Stimulated activated CD4-positive, alpha-beta T cell treated with anti-CD3 and anti-CD28 coated beads, Interleukin-4, amount 100 ng/mL, for 24 hours (primary cell): Measurements from ENCODE around the gene GPN2.

Experiments
- DNase-seq: peaks from one replicate; pipeline ENCODE4 v3.0.0-alpha.2; 2020

GPN2 gene

DNA sequence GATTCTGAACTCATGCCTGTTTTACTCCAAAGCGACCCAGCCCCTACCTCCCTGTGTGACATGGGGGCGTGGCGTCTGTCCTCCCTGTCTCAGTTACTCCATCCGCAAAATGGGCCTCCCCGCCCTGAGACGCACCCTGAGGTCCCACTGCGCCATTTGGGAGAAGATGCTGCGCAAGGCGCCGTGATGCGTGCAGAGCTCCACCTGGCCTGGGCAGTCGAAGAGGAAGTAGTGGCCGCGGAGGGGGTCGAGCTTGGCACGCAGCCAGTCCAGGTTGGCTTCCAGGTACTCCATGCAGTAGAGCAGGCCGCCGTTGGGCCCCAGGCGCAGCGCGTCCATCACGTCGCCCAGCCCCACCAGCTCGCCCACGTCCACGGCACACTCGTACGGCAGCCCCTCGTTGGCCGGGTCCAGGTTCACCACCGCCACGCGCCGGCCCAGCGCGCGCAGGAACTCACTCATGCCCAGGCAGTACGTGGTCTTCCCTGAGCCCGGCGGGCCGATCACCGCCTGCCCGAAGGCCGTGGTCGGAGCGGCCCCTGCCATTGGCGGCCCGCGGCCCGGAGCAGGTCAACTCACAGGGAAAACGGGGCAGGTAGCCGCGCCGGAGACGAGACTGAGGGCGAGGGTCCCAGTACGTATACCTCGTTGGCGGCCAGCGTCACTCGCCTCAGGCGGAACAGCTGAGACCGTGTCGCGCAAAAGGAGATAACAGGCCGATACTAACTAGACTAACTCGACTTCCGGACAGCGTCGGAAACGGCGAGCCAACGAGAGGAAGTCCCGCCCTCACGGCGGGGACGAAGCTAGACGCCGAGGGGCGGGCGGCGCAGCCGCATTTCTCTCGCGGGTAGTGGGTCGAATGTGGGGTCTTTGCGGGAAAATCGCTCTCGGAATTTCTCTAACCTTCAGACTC is at the start of gene GPN2:
Gene GPN2, minus strand, starts transcription at position 733 of the 916 bp plus-strand sequence. Its CDS starts 187 bp downstream, at position 546.
- DNase-seq: peak; percentile 81

DNA sequence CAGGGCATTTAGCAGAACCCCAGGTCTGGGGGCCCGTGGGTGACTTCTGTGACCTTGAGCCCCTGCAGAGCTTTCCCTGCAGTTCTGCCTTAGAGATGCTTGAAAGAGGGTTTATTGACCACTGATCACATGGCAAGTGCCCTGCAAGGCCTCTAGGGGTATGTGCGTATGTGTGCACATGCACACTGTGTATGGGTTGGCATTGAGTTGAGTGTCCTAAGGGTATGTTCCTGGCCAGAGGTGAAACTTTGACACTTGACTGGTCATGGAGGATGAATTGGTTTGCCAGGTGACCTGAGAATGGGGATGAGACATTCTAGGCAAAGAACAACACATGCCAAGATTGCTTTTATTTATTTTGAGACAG is 48.6 kb upstream of the GPN2 start:
- DNase-seq: no peak

DNA sequence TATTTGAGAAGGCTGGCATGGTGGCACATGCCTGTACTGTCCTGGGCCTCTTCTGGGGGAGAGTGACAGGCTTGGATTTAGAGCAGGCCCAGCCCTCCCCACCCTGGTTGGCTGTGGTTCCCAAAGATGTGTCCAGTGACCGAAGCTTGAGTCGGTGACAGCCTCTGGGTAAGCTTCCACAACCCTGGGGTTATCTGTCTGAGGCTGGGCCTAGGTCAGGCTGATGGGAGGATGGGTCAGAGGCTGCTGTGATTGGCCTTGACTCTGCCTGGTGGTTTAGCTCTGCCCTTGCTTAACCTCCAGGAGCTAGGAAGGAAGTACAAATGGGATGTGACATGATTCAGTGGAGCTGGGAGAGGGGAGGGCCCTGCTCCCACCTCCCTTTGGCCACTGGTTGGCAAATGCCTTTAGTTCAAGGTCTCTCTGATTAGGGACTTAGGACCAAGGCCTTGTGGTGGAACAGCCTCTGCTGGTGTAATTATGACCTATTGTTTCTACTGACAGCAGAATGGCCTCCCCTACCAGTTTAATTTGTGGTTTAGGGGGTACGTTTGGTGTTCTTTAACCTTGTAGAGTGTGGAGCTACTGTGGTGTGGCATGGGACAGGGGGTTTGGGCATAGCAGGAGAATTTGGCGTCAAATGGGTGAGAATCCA is 48.0 kb upstream of the GPN2 start:
- no peak for DNase-seq

DNA sequence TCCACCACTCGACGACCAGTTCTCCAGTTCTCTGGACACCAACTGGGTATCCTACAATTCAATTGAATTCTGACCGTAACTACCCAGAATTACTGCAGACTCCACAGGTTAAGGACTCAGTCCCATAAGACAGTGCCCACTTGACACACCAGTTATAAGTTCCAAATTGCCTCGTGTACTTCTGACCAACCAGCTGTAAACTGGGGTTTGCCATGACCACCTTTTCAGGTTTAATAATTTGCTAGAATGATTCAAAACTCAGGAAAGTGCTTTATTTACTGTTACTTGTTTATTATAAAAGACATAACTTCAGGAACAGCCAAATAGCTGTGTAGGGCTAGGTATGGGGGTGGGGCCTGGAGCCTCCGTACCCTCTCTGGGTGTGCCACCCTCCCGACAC is 46.7 kb upstream of the GPN2 start:
- no peak for DNase-seq

DNA sequence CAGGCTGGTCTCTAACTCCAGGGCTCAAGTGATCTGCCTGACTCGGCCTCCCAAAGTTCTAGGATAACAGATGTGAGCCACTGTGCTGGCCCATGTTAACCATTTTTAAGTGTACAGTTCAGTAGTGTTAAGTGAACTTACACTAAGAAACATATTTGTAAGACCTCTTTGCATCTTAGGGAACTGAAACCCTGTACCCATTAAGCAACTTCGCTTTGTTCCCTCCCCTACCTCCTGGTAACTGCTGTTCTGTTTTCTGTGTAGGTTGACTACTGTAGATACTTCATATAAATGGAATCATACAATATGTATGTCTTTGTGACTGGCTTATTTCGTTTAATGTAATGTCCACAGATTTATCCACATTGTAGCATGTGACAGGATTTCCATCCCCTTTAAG is 42.4 kb upstream of the GPN2 start:
- DNase-seq: no peak

DNA sequence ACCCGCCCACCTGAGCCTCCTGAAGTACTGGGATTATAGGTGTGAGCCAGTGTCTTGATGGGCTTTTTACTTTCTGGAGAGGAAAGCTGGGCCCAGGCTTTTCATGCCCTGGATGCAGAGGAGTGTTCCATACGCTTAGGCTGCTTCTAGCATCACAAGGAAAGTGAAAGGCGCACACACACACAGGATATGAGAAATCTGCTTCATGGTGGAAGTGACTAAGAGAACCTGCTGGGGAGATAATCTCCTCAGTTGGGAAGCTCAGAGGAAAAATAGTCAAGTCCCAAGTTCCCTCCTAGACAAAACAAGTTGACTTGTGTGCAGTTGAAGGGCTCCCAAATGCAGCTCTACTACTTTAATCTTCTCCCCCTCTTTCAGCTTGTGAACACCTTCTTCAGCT is 33.6 kb upstream of the GPN2 start:
- no peak for DNase-seq

DNA sequence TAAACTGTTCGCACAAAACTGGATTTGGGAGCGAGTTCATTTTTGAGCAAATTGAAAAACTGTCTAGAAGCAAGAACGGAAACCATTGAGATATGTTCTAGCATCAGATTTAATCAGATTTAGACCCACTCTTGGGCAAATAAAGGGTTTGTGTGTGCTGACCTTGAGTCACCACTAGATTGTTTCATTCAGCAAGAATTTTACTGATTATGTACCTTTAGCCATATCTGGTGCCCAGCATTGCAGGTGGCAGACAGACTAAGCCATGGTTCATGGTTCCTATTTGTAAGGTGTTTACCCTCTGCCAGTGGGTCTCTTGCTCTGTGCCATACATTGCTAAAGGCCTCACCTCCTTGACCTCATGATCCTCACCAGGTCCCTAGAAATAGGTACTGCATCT is 32.8 kb upstream of the GPN2 start:
- no peak for DNase-seq

DNA sequence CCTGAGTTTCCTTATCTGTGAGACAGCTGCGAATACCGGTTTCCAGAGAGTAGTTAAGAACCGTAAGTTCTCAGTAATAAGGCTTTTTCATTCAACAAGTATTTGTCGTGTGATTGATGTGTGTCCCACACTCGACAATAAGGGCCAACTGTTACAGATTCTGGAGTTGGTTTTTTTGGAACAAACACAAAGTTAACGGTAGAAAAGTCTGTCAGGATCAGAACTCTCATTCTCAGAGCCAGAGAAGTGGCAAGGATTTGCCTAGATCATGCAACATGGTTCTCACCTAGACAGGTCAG is 32.3 kb upstream of the GPN2 start:
- DNase-seq: no peak

DNA sequence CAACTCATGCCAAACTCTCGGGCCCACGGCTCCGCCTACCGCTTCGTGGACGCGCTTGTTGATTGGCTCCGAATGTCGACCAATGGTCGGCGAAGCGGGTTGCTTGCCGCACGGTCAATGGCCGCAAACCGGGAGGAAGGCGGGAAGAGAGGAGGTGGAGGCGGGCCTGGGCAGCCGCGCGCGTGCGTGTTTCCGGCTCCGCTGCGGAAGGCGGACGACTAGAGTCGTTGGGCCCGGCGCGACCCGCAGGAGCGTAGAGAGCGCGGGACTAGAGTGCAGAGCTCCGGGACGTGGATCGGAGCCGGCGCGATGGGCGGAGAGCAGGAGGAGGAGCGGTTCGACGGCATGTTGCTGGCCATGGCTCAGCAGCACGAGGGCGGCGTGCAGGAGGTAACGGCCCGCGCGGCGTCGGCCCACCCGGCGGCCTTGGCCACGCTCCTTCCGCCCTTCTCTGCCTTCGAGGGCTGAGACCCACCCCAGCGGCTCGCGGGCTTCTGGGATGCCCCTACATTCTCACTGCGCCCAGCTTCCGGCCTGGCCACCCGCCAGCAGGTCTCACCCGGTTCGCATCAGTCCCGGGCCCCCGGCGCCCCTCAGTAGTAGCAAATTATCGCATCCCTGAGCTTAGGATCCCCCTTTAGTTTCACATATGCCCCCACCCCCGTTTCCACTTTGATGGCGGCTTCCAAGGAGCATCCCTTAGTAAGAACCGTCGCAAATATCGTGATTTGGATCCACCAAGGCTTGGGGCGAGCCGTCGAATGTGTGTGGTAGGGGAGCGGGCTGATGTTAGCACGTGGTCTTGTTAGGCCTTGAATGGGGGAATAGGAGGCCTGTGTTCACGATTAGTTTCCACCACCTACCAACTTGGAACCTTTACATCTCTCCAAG is 31.7 kb upstream of the GPN2 start, which contains the start of gene NUDC:
Gene NUDC, plus strand, starts transcription at position 204 of the 891 bp plus-strand sequence. Its CDS starts 106 bp downstream, at position 310.
- peak; percentile 96 for DNase-seq

DNA sequence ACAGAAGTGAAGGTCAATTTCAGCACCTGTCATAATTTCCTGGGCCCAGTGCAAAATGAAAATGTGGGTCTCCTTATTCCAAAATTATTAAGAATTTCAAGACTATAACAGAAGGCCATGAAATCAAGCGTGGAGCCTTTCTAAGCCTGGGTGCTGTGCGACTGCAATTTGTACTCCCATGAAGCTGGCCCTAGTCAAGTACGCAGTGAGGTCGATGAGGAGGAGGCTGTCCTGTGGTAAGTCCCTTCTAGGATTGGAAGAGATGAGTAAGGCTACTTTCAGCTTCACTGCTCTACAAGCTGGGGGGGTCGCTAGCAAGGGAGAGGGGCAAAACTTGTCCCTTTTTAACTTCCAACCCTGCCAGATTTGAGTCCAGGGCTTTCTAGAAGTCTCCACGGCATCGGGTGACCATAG is 31.1 kb upstream of the GPN2 start:
- no peak for DNase-seq

DNA sequence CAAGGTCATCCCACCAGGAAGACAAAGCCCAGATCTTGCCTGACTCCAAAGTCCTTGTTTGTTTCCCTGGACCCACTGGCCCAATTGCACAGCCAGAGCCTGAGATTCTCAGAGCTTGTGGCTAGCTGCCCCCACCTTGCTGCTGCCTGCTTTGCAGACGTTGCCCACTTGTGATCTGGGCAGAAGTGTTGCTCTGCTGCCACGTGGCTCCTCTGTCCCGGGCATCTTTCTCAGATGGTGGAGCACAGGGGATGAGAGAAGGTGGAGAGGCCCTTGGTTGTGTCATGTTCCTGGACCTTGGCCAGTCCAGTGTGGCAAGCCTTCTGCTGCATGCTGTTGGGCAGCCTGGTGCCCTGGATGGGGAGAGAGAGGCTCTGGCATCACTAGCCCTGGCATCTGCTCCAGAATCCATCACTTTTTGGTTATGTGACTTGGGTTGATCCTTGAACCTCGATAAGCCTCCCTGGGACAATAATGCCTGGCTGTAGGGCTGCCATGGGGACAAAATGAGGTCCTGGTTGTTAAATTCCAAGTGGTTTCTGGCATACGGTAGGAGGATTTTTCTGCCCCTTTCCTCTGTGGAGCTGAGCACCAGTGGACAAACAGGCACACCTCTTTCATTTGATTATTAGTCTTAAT is 25.2 kb upstream of the GPN2 start:
- no peak for DNase-seq

DNA sequence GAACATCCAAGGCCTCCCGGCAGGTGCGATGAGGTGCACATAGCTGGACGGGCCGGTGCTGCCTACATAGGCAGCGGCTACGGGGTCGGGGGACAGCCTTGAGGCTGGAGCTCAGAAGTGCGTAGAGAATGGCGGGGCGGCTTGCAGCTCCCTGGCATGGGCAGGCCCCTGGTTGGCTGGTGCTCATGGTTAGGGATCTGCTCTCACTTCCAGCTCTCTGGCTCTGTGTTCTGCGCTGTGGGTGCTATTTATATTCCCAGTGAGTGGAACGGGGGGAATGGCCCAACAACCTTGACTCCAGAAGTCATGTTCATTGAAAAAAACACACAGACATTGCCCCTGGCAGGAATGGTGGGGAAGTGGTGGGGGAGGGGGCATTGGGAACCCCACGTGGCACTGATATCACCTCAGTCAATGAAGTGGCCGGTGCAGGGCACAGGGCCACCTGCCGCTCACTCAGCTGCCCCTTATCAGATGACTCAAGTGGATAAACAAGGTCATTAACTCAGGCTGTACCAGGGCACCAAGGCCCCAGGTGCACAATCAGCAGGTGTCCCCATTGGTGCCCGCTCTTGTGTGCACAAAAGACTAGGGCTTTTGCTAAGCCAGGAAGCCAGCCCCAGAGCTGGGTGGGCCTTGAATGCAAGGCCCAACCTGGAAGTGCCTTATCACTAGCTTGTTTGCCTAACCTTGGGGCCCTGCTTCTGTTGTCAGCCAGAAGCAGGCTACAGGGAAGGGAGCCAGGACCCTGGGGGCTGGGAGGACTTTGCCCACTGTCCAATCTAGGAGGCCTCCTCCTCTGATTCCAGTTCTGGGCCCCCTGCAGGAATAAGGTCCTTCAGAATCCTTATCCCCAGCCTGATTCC is 23.9 kb upstream of the GPN2 start, which contains the start of gene NR0B2:
Gene NR0B2, minus strand, starts transcription at position 222 of the 866 bp plus-strand sequence. Its CDS starts 35 bp downstream, at position 187.
- no peak for DNase-seq

DNA sequence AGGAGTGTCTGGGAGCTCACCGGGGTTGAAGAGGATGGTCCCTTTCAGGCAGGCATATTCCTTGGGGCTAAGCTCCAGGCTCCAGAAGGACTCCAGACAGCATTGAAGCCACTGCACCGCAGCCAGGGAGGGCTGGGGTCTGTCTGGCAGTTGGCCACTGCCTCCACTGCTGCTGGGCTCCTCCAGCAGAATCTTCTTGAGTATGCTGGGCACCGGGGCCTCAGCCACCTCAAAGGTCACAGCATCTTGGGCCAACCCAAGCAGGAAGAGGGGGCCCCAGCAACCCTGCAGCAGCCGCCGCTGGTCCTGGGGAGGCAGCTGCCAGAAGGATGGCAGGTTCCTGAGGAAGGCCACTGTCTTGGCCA is 23.3 kb upstream of the GPN2 start:
- DNase-seq: no peak

DNA sequence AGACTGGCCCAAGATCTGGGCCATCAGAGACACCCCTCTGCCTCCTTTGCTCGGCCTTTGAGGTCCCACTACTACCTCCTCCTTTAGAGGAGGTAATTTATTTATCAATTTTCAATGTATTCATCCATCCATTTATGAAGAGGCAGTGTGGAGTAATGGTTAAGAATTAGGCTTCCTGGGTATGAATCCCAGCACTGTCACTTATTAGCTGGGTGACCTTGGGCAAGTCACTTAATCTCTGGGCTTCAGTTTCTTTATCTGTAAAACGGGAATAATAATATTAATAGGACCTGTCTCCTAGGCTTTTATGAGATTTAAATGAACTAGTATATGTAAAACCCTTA is 22.0 kb upstream of the GPN2 start:
- no peak for DNase-seq

DNA sequence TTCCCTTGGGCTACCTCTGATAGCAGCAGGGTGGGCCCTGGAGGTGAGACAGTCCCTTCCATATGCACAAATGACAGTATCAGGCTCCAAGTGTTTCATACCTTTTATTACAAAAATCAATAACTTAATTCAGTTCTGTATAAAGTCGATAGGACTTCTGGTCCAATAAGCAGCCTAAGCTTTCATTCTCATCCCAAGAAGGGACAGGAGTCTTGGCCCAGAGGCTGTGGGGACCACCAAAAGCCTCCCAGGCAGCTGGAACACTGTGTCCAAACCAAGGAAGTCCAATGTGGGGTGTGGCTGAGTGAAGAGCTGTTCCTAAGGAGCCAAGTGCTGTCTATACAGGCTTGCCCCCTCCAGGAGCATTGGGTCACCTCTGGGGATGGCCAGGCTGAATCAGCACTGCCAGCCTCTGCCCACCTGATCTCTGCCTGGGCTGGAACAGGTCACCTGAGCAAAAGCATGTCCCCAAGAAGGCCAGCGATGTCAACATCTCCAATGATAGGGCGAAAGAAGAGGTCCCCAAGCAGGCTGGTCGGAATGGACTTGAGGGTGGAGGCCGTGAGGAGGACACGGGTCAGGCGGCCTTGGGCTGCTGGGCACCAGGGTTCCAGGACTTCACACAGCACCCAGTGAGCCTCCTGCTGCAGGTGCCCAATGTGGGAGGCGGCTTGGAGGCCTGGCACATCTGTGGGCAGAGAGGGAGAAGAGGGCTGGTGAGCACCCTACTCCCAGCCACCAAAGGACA is 21.5 kb upstream of the GPN2 start:
- DNase-seq: no peak

DNA sequence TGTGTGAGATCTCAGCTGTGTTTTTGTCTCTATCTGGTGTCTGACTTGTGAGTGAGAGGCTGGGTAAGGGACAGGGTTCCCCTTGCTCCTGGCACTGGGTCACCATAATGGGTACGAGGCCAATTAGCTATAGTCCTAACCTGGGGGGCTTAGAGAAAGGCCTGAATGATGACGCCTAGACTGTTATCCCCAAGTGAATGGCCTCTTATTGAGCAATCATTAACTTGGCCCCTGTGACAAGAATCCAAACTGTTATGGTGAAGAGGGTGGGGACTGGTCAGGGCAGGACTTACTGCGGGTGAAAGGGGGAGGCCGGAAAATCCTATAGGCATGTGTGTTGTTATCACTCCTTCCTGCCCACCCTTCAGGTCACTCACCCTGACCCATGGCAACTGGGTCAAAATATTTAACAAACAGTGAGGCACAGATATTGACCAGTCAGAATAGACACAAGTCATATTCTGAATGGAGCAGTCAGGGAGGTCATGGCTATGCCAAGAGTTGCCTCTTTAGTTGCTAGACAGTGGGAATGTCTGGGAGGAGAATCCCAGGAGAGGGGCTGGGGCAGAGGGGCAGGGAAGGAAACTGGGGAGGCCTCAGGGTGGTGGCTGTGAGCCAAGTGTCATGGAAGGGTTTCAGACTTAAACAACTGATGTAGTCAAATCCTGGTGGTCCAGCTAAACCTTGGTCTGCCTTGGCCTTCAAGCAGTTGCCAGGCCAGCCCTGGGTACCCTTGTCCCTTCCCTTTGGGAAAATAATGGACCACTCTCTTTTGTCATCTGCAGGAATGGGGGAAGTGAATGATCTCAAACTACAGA is 20.5 kb upstream of the GPN2 start:
- no peak for DNase-seq

DNA sequence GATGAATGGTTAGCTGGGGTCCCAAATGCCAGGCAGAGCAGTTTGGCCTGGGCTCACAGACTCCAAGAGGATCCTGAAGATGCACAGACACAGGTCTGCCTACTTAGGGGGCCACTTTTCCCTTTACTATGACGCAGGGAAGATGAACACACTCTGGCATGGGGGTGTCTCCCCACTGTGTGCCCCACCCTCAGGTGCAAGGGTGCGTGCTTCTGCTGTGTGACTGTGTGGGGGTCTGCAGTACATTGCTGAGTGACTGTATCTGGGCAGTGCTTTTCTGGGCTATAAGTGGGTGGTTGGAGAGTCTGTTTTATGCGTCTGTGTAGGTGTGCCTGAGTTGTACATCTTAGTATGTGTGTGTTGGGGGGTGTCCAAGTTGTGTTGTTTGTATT is 19.9 kb upstream of the GPN2 start:
- no peak for DNase-seq

DNA sequence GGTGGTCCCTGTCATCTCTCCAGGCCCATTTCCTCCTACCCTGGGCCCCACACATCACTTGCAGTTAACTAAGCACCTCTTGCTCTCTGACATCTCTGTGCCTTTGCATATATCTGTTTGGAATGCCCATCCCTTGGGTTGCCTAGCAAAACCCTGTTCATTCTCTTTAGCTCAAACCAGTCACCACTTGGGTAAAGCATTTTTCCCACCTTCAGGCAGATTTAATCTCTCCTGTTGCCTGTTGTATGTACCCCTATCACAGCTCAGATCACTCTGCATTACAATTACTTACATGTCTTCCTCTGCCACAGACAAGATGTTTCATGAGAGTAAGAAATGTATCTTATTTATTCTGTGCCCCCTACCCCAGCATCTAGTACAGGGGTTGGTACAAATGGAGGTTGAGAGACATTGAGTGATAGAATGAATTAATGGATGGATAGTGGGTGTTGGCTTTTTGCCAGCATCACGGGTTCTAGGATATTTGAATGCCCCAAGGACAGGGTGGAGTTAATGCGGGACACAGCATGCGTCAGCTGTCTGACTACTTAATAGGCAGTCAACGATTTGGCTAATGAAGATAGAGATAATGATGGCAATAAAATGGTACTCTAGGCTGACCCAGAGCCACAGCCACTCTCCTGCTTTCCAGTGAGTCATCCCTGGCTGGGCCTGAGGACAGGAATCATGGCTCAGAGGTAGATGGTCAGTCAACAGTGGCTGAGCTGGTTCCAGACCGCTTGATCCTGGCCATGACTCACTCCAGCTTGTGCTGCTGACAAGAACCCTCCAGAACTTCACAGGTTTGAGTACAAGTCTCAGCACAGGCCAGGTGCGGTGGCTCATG is 17.2 kb upstream of the GPN2 start:
- DNase-seq: no peak

DNA sequence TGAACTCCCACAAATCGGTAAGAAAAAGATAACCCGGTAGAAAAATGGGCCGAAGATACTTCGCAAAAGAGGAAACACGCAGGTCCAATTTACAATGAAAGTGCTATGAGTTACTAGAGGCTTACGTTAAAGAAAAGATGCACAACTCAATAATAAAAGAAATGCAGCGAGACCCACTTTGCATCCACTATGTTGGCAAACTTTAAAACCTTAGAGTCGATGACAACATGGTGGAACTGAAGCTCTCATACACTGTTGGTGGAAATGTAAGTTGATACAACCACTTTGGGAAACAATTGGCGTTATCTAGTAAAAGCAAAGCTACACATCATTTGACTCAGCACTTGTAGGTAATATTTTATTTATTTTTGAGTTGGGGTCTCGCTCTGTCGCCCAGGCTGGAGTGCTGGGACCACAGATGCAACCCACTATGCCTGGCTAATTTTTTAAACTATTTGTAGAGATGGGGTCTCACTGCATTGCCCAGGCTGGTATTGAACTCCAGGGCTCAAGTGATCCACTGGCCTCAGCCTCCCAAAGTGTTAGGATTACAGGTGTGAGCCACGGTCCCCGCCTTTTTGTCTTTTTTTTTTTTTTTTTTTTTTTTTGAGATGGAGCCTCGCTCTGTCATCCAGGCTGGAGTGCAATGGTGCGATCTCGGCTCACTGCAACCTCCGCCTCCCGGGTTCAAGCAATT is 10.9 kb upstream of the GPN2 start:
- DNase-seq: no peak
